ENCODE results near the gene LEMD1. TPM values are rescaled to one million over a fixed set of nuclear protein-coding genes. Genes with fewer than 3 reads are reported as not detected.

The LEMD1 gene
- total RNA-seq, 1 donor from 2014 or later, result 15.0 TPM

GRCh38 chr1:205449750-205450443 is 28.0 kb upstream of the LEMD1 start:
- no peaks in the 10 kb centered on the region for H3K27me3 ChIP-seq
- H2AFZ ChIP-seq (replicated peaks), result no peak overlapping the region
- H3K4me3 ChIP-seq, result peak overlapping the region; percentile 37
- H3K27ac ChIP-seq, result peak overlapping the region; percentile 87
- H3K4me2 ChIP-seq, result peak overlapping the region; percentile 72
- Mint-ChIP-seq H3K4me1 (peaks cover 97% of the 10 kb centered on the region), H3K27me3 (ENCODE audit: insufficient read depth, low read depth) (peaks cover 7% of the 10 kb centered on the region), H3K9me3 (no peaks in the 10 kb centered on the region), H3K36me3 (peaks cover 6% of the 10 kb centered on the region), H3K27ac (peak overlapping the region; percentile 96), H3K4me3 (peak overlapping the region; percentile 89)
- peaks cover 92% of the 10 kb centered on the region for H3K4me1 ChIP-seq
- no peaks in the 10 kb centered on the region for H3K36me3 ChIP-seq
- peaks cover 91% of the 10 kb centered on the region for H3F3A ChIP-seq (ENCODE audit: low read depth)
- peak; percentile 75 for DNase-seq (ENCODE audit: low spot score)
- no peaks in the 10 kb centered on the region for H3K9me3 ChIP-seq (ENCODE audit: low read depth)
- H3K79me2 ChIP-seq (ENCODE audit: low read depth), result peaks cover 41% of the 10 kb centered on the region
- TF ChIP-seq EZH2phosphoT487 (IDR thresholded peaks at IDR 0.05) (no peak), EZH2 (IDR thresholded peaks at IDR 0.05) (no peak)
- TF ChIP-seq, protein P1, sequence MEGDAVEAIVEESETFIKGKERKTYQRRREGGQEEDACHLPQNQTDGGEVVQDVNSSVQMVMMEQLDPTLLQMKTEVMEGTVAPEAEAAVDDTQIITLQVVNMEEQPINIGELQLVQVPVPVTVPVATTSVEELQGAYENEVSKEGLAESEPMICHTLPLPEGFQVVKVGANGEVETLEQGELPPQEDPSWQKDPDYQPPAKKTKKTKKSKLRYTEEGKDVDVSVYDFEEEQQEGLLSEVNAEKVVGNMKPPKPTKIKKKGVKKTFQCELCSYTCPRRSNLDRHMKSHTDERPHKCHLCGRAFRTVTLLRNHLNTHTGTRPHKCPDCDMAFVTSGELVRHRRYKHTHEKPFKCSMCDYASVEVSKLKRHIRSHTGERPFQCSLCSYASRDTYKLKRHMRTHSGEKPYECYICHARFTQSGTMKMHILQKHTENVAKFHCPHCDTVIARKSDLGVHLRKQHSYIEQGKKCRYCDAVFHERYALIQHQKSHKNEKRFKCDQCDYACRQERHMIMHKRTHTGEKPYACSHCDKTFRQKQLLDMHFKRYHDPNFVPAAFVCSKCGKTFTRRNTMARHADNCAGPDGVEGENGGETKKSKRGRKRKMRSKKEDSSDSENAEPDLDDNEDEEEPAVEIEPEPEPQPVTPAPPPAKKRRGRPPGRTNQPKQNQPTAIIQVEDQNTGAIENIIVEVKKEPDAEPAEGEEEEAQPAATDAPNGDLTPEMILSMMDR (IDR thresholded peaks at IDR 0.05), result no peak
- no peak overlapping the region for H3K9ac ChIP-seq
- H4K20me1 ChIP-seq (ENCODE audit: low read depth), result peaks cover 75% of the 10 kb centered on the region

- H4K20me1 ChIP-seq (ENCODE audit: low read depth), result peaks cover 75% of the 10 kb centered on the region
- TF ChIP-seq, protein P1 (IDR thresholded peaks at IDR 0.05), result no peak
- peak; percentile 33 for DNase-seq (ENCODE audit: low spot score)
- Mint-ChIP-seq H3K27ac (peak overlapping the region; percentile 96), H3K27me3 (ENCODE audit: insufficient read depth, low read depth) (peaks cover 8% of the 10 kb centered on the region), H3K9me3 (no peaks in the 10 kb centered on the region), H3K4me3 (peak overlapping the region; percentile 89), H3K4me1 (peaks cover 98% of the 10 kb centered on the region), H3K36me3 (peaks cover 3% of the 10 kb centered on the region)
- H3K4me3 ChIP-seq, result peak overlapping the region; percentile 37
- peak overlapping the region; percentile 72 for H3K4me2 ChIP-seq
- H3K4me1 ChIP-seq, result peaks cover 92% of the 10 kb centered on the region
- peaks cover 90% of the 10 kb centered on the region for H3F3A ChIP-seq (ENCODE audit: low read depth)
- H3K27ac ChIP-seq, result peak overlapping the region; percentile 87
- H3K9me3 ChIP-seq (ENCODE audit: low read depth), result no peaks in the 10 kb centered on the region
- H3K9ac ChIP-seq, result no peak overlapping the region
- H3K79me2 ChIP-seq (ENCODE audit: low read depth), result peaks cover 35% of the 10 kb centered on the region
- no peaks in the 10 kb centered on the region for H3K27me3 ChIP-seq
- no peaks in the 10 kb centered on the region for H3K36me3 ChIP-seq
- H2AFZ ChIP-seq (replicated peaks), result no peak overlapping the region
Measured at GRCh38 chr1:205449254-205449749, 27.4 kb upstream of the LEMD1 start.

DNA sequence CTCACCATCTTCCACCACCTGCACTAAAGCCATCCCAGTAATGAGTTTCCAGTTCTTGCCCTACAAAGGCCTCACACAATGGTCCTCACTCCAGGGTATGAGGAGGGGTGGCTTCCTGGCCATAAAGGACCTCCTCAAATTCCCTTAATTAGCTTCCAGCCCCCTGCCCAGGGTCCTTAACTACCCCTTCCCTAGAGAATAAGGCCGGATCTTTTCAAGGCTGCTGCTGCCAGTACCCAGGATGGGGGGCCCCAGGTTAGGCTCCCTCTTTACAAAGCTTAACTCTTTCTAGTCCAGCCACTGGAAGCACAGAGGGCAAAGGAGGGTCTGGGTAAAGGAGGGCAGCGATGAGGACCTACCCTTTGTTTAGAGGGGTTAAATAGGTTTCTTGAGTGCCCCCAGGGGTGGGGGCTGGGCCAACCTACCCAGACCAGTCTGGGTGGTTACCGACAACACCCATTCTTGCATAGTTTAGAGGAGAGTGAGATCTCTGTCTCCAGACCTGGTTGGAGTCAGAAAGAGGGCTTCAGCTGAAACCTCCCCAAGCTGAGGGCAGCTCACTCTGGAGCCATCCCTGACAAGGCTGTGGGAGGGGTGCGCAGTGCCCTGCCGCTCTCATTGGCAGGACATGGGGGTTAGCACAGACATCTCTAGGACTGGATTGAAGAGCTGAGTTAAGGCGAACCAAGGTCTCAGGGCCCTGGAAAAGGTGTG is 26.8 kb upstream of the LEMD1 start:
- H2AFZ ChIP-seq (replicated peaks), result no peak overlapping the region
- peak overlapping the region; percentile 37 for H3K4me3 ChIP-seq
- H3K4me2 ChIP-seq, result peak overlapping the region; percentile 72

More for the DNA sequence above, 26.8 kb upstream of the LEMD1 start:
- no peaks in the 10 kb centered on the region for H3K9me3 ChIP-seq (ENCODE audit: low read depth)
- no peak overlapping the region for H3K9ac ChIP-seq
- Mint-ChIP-seq H3K36me3 (peaks cover 2% of the 10 kb centered on the region), H3K4me3 (peak overlapping the region; percentile 89), H3K27me3 (ENCODE audit: insufficient read depth, low read depth) (peaks cover 9% of the 10 kb centered on the region), H3K4me1 (peaks cover 98% of the 10 kb centered on the region), H3K27ac (peak overlapping the region; percentile 96), H3K9me3 (no peaks in the 10 kb centered on the region)
- TF ChIP-seq EZH2 (IDR thresholded peaks at IDR 0.05) (no peak), EZH2phosphoT487 (IDR thresholded peaks at IDR 0.05) (peak; percentile 75)
- TF ChIP-seq, protein P1 (IDR thresholded peaks at IDR 0.05), result no peak
- peaks cover 92% of the 10 kb centered on the region for H3K4me1 ChIP-seq
- H3K27me3 ChIP-seq, result no peaks in the 10 kb centered on the region
- H3K27ac ChIP-seq, result peak overlapping the region; percentile 87
- peaks cover 29% of the 10 kb centered on the region for H3K79me2 ChIP-seq (ENCODE audit: low read depth)
- peaks cover 97% of the 10 kb centered on the region for H3F3A ChIP-seq (ENCODE audit: low read depth)
- peak; percentile 92 for DNase-seq (ENCODE audit: low spot score)
- H3K36me3 ChIP-seq, result no peaks in the 10 kb centered on the region
- H4K20me1 ChIP-seq (ENCODE audit: low read depth), result peaks cover 75% of the 10 kb centered on the region

All from neural progenitor cell (in vitro differentiated cells).